Measurements from ENCODE around the gene SELENOT.

SELENOT gene

GRCh38 chr3:150603153-150603979 is at the start of gene SELENOT:
Gene SELENOT, plus strand, starts transcription at chr3:150603321. Its CDS starts 42 bp downstream, at chr3:150603363.
- TF ChIP-seq, protein P1, sequence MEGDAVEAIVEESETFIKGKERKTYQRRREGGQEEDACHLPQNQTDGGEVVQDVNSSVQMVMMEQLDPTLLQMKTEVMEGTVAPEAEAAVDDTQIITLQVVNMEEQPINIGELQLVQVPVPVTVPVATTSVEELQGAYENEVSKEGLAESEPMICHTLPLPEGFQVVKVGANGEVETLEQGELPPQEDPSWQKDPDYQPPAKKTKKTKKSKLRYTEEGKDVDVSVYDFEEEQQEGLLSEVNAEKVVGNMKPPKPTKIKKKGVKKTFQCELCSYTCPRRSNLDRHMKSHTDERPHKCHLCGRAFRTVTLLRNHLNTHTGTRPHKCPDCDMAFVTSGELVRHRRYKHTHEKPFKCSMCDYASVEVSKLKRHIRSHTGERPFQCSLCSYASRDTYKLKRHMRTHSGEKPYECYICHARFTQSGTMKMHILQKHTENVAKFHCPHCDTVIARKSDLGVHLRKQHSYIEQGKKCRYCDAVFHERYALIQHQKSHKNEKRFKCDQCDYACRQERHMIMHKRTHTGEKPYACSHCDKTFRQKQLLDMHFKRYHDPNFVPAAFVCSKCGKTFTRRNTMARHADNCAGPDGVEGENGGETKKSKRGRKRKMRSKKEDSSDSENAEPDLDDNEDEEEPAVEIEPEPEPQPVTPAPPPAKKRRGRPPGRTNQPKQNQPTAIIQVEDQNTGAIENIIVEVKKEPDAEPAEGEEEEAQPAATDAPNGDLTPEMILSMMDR (IDR thresholded peaks at IDR 0.05; ENCODE audit: insufficient read depth, low read length, poor library complexity, severe bottlenecking) = peak; percentile 15
- H3K36me3 ChIP-seq (ENCODE audit: control insufficient read depth, insufficient read depth, low read length) = no peaks in the 10 kb centered on the region
- peak within 1 kb of the TSS; percentile 89 for H3K4me3 ChIP-seq (replicated peaks; ENCODE audit: low read depth, low read length)
- H3K27me3 ChIP-seq (replicated peaks; ENCODE audit: control insufficient read depth, insufficient read depth, low read length) = no peaks in the 10 kb centered on the region
- DNase-seq (ENCODE audit: extremely low read depth, insufficient read length) = peak; percentile 100

DNA sequence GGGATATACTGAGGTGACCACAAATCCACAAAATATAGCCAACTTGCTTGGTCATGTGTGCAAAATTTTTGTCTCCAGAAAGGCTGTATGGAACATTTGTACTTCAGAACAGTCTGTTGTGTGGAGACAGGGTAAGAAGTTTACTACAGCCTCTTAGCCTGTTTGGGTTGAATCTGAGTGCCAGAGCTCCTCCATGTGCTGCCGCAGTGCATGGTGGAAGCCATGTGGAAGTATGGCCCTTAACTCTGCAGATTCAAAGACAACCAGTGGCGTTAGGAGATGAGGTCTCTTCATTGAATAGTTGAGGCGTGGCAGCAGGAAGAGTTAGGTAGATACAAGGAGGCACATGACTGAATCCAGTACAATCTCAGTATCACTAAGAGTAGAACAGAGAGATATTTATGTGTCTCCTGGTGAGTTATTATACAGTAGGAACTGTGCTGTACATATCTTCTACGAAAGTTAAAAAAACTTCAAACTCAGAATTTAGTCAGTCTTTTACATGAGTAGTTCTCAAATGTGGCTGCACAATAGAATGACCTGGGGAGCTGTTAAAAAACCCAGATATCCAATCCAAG is 47.2 kb upstream of the SELENOT start:
- no peak overlapping the region for H3K4me3 ChIP-seq (replicated peaks; ENCODE audit: low read depth, low read length)
- TF ChIP-seq, protein P1 (IDR thresholded peaks at IDR 0.05; ENCODE audit: insufficient read depth, low read length, poor library complexity, severe bottlenecking) = no peak
- H3K27me3 ChIP-seq (replicated peaks; ENCODE audit: control insufficient read depth, insufficient read depth, low read length) = no peaks in the 10 kb centered on the region
- DNase-seq (ENCODE audit: extremely low read depth, insufficient read length) = no peak
- H3K36me3 ChIP-seq (ENCODE audit: control insufficient read depth, insufficient read depth, low read length) = peaks cover 3% of the 10 kb centered on the region

DNA sequence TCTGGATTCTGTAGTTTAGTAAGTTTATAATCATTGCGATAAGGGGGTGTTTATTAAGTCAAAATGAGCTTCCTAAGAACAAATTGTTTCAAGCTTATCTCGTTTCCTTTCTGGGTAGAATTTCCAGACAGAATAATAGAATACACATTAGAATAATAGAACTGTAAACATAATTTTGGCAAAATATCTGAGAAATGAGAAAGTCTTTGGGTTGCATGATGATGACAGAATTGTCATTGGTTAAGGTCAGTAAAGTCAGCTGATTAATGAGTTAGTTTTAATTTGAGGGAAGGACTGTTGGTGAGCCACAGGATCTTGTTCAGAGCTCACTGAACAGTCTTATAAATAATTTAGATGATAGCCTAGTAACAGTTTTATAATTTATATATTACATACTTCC is 46.3 kb upstream of the SELENOT start:
- TF ChIP-seq, protein P1 (IDR thresholded peaks at IDR 0.05; ENCODE audit: insufficient read depth, low read length, poor library complexity, severe bottlenecking) = no peak
- H3K27me3 ChIP-seq (replicated peaks; ENCODE audit: control insufficient read depth, insufficient read depth, low read length) = no peaks in the 10 kb centered on the region
- H3K4me3 ChIP-seq (replicated peaks; ENCODE audit: low read depth, low read length) = no peak overlapping the region
- DNase-seq (ENCODE audit: extremely low read depth, insufficient read length) = no peak
- H3K36me3 ChIP-seq (ENCODE audit: control insufficient read depth, insufficient read depth, low read length) = peaks cover 3% of the 10 kb centered on the region

- Histone ChIP-seq H3K4me3 (replicated peaks; ENCODE audit: low read depth, low read length) (no peak overlapping the region), H3K36me3 (ENCODE audit: control insufficient read depth, insufficient read depth, low read length) (peaks cover 3% of the 10 kb centered on the region), H3K27me3 (replicated peaks; ENCODE audit: control insufficient read depth, insufficient read depth, low read length) (no peaks in the 10 kb centered on the region)
- no peak for DNase-seq (ENCODE audit: extremely low read depth, insufficient read length)
- TF ChIP-seq, protein P1 (IDR thresholded peaks at IDR 0.05; ENCODE audit: insufficient read depth, low read length, poor library complexity, severe bottlenecking) = no peak
These were observed 45.4 kb upstream of the SELENOT start for GRCh38 chr3:150557725-150558124.

- TF ChIP-seq, protein P1 (IDR thresholded peaks at IDR 0.05; ENCODE audit: insufficient read depth, low read length, poor library complexity, severe bottlenecking) = no peak
- Histone ChIP-seq H3K36me3 (ENCODE audit: control insufficient read depth, insufficient read depth, low read length) (no peaks in the 10 kb centered on the region; the same call in none of the 2 replicates), H3K4me3 (replicated peaks; ENCODE audit: low read depth, low read length) (no peak overlapping the region), H3K27me3 (replicated peaks; ENCODE audit: control insufficient read depth, insufficient read depth, low read length) (no peaks in the 10 kb centered on the region)
- no peak for DNase-seq (ENCODE audit: extremely low read depth, insufficient read length)
These were observed 38.9 kb upstream of the SELENOT start for GRCh38 chr3:150564243-150564642.

All from GM06990 (cell line).